Coronary artery (tissue), 2 donors: ENCODE data around the gene LYRM4.
"Not testable (repeated sequence)": the region's sequence is repeated elsewhere in the genome, so short reads cannot be mapped to it uniquely, and the experiment has no call there.

Experiments
- DNase-seq: peaks from one replicate; pipeline ENCODE4 v3.0.0-alpha.2; 2017; ENCODE audit warnings: low spot score
- H3K27ac ChIP-seq, 2 donors: fragments of 200-600 bp; sonication (generic); one replicate each; pipeline ENCODE4 v1.5.1; 2016 to 2019
- H3K4me3 ChIP-seq: fragments of 200-600 bp; sonication (generic); 2 replicates; pipeline ENCODE4 v1.5.1; 2016; ENCODE audit warnings: mild to moderate bottlenecking, moderate library complexity
- TF ChIP-seq, protein P1 (sequence below): fragments of 200-600 bp; sonication (generic); IDR thresholded peaks from one replicate; pipeline ENCODE4 v1.5.1; 2019; ENCODE audit warnings: antibody characterized with exemption

LYRM4 gene

DNA sequence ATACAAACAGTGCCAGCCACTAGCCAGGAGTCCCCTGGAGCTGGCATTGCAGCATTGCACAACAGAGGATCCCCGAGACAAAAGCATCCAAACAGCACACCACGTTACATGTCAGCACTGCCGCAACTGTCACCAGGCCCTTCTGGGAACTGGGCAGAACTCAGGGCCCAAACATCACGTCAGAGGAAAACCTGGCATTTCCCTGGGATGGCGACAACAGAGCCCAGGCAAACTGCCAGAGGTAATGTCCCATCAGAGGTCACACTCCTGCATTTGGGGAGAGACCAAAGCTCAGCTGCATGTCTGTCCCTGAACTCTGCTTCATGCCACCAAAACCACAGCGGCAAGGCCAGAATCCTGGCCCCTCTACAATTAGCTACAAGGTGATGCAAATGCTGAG is 139.3 kb downstream of the LYRM4 start:
- DNase-seq: no peak
- Histone ChIP-seq H3K27ac (no peak overlapping the region), H3K4me3 (no peak overlapping the region)
- TF ChIP-seq, protein P1, sequence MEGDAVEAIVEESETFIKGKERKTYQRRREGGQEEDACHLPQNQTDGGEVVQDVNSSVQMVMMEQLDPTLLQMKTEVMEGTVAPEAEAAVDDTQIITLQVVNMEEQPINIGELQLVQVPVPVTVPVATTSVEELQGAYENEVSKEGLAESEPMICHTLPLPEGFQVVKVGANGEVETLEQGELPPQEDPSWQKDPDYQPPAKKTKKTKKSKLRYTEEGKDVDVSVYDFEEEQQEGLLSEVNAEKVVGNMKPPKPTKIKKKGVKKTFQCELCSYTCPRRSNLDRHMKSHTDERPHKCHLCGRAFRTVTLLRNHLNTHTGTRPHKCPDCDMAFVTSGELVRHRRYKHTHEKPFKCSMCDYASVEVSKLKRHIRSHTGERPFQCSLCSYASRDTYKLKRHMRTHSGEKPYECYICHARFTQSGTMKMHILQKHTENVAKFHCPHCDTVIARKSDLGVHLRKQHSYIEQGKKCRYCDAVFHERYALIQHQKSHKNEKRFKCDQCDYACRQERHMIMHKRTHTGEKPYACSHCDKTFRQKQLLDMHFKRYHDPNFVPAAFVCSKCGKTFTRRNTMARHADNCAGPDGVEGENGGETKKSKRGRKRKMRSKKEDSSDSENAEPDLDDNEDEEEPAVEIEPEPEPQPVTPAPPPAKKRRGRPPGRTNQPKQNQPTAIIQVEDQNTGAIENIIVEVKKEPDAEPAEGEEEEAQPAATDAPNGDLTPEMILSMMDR: no peak

DNA sequence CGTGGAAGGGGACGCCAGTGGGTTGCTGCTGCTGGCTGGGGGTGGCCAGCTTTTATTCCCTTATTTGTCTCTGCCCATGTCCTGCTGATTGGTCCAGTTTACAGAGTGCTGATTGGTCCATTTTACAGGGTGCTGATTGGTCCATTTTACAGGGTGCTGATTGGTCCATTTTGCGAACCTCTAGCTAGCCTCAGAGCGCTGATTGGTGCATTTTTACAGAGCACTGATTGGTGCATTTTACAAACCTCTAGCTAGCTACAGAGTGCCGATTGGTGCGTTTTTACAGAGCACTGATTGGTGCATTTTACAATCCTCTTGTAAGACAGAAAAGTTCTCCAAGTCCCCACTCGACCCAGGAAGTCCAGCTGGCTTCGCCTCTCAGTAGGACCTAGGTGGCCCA is 140.2 kb downstream of the LYRM4 start:
- DNase-seq, H3K4me3 ChIP-seq, H3K27ac ChIP-seq: not testable (repeated sequence)

DNA sequence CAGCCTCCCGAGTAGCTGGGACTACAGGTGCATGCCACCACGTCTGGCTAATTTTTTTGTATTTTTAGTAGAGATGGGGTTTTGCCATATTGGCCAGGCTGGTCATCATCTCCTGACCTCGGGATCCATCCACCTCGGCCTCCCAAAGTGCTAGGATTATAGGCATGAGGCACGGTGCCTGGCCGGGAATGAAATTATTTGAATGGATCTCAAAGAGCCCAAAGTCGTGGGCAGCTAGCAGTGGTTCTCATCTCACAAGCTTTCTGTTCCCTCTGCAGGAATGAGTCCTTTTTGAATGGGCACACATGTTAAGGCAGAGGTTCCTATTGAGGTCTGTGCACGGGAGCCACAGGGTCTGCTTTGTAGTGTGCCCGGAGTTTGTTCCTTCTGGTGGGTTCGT is 140.7 kb downstream of the LYRM4 start:
- DNase-seq: no peak
- Histone ChIP-seq H3K4me3 (no peak overlapping the region), H3K27ac (no peak overlapping the region)
- TF ChIP-seq, protein P1: no peak

DNA sequence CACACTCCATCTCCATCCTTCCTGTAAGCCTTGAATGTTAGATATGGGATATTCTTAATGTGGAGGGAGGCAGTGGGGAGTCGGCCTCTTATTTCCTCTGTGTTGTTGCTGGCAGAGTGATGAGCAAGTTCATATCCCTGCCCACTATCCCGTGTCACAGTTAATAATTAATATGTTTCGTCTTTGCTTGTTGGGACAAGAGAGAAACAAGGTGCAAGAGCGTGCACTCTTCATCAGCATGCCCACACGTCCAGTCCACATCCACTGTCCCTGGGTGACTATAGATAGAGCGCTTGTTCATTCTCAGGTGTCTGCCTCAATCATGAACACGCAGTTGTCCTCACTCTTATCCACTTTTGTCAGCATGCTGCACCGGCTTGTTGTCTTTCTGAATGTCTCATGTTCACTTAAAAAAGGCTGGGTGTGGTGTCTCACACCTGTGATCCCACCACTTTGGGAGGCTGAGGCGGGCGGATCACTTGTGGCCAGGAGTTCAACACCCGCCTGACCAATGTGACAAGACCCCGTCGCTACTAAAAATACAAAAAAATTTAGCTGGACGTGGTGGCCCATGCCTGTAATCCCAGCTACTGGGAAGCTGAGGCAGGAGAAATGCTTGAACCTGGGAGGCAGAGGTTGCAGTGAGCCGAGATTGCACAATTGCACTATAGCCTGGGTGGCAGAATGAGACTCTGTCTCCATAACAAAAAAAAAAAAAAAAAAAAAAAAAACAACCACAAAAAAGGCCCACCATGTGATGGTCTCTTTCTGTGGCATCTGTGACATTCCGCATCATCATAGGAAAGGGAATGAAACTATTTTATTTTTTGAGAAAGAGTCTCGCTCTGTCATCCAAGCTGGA is 141.4 kb downstream of the LYRM4 start:
- no peak for DNase-seq
- no peak overlapping the region for H3K27ac ChIP-seq
- TF ChIP-seq, protein P1: no peak
- no peak overlapping the region for H3K4me3 ChIP-seq

DNA sequence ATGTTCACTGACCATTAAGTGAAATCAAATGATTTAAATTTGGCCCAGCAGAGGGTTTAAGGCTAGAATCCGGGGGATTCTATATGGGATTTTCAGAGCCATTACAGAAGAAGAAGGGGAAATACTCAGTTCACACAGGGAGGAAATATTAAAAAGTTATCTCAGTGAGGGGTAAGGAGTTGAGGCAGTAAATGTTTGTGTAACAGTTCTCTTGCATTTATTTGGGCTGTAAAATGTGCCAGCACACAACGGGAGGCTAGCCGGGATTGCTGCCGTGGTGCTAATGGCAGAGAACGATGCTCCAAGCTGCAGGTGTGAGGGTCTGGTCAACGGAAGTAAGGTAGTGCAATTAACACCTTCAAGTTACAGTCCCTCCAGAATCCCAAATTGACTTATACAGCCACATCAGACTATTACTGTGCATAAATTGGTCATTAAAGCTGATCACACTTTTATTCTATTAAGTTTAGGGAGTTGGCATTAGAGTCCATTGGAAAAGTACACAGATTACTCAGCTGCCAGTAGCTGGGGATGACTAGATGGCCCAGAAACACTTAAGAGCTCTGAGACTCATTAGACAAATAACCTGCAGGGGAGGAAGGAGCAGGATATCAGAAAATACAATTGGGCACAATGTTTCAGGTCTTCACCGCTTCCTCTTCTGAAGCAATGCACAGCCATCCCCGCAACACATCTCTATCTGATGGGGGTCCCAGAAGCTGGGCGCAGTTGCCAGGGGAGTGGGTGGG is 144.3 kb downstream of the LYRM4 start:
- no peak overlapping the region for H3K27ac ChIP-seq
- no peak for DNase-seq
- no peak overlapping the region for H3K4me3 ChIP-seq
- TF ChIP-seq, protein P1: no peak

DNA sequence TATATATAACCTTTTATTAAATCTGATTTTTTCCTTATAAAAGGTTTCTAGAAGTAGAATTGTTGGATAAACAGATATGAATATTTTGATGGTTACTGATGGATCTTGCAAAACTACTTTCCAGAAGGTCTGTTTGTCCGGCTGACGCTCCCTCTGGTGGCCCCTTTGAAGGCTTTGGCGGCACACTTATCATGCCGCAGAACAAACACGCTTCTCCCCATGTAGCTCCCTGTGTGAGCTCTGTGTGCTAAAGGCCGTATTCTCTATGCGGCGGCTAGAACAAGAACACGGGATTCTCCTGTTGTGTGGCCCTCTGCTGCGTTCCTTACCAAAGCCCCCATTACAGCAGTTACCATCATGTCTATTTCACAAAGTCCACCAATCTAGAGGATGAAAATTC is 145.6 kb downstream of the LYRM4 start:
- TF ChIP-seq, protein P1: no peak
- DNase-seq: no peak
- no peak overlapping the region for H3K4me3 ChIP-seq

DNA sequence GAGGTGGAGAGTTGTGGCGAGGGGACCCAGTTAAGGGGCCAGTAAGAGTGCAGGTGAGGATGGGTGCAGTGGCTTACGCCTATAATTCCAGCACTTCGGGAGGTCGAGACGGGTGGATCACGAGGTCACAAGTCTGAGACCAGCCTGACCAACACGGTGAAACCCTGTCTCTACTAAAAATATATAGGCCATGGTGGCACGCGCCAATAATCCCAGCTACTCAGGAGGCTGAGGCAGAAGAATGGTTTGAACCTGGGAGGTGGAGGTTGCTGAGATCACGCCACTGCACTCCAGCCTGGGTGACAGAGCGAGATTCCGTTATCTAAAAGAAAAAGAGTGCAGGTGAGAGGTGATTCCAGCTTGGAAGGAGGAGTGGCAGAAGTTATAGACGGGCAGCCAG is 147.7 kb downstream of the LYRM4 start:
- TF ChIP-seq, protein P1: no peak
- Histone ChIP-seq H3K27ac (no peak overlapping the region), H3K4me3 (no peak overlapping the region)
- no peak for DNase-seq

More for the DNA sequence above, 145.6 kb downstream of the LYRM4 start:
- H3K27ac ChIP-seq: no peak overlapping the region
